IMR-90 (cell line): Measurements from ENCODE around the gene GALNT9. TPM values are rescaled to one million over a fixed set of nuclear protein-coding genes. Genes with fewer than 3 reads are reported as not detected.

ENCODE experiments used
- ATAC-seq: fragments of 200-7000 bp; cut with Tn5 transposase; 2 replicates; pipeline ENCODE4 v1.9.1; 2020; ENCODE audit warnings: low read depth, mild to moderate bottlenecking, moderate library complexity
- BruUV-seq: library from RNA; stranded (reverse); fragments of 400-500 nt; replicated peaks from 2 replicates; lab custom pipeline; 2021; lab: Mats Ljungman, UMichigan
- CTCF ChIA-PET: fragments of 300-600 bp; formaldehyde crosslinking; extraction: SDS; loops from one replicate; lab custom pipeline; 2021; ENCODE audit warnings: antibody characterized with exemption; lab: Yijun Ruan, JAX
- POLR2A ChIA-PET: fragments of 300-600 bp; sonication (Branson Sonifier 250); formaldehyde crosslinking; loops from one replicate; lab custom pipeline; 2022; ENCODE audit warnings: antibody characterized with exemption; ENCODE audit not compliant: unreplicated experiment; lab: Charles Lee
- DNase-seq: peaks from one replicate; pipeline ENCODE4 v3.0.0; 2013
- H2AFZ ChIP-seq: replicated peaks from 2 replicates; pipeline ENCODE3; 2013; ENCODE audit warnings: low read length, mild to moderate bottlenecking; ENCODE audit not compliant: poor library complexity
- H2AK5ac ChIP-seq: 2 replicates; pipeline ENCODE4 v1.6.1; 2013; ENCODE audit warnings: low read depth, low read length, inconsistent platforms
- H2AK9ac ChIP-seq: replicated peaks from 2 replicates; pipeline ENCODE3; 2013; ENCODE audit warnings: mild to moderate bottlenecking, low read depth, low read length, moderate library complexity; ENCODE audit not compliant: poor library complexity
- H2BK120ac ChIP-seq: 2 replicates; pipeline ENCODE4 v1.6.1; 2013; ENCODE audit warnings: low read depth, low read length, inconsistent platforms
- H2BK15ac ChIP-seq: 3 replicates; pipeline ENCODE4 v1.6.1; 2013; ENCODE audit warnings: low read depth, low read length, inconsistent platforms
- H2BK20ac ChIP-seq: 2 replicates; pipeline ENCODE4 v1.6.1; 2013; ENCODE audit warnings: low read depth, mild to moderate bottlenecking, inconsistent platforms, low read length, moderate library complexity
- H2BK5ac ChIP-seq: 2 replicates; pipeline ENCODE4 v1.6.1; 2013; ENCODE audit warnings: mild to moderate bottlenecking, low read depth, low read length, inconsistent platforms; ENCODE audit not compliant: poor library complexity, severe bottlenecking
- H3K14ac ChIP-seq: replicated peaks from 2 replicates; pipeline ENCODE4 v1.6.1; 2013; ENCODE audit warnings: low read depth, low read length, inconsistent platforms
- H3K18ac ChIP-seq: 2 replicates; pipeline ENCODE4 v1.6.1; 2013; ENCODE audit warnings: low read depth, low read length, control low read depth
- H3K23ac ChIP-seq: 2 replicates; pipeline ENCODE4 v1.6.1; 2013; ENCODE audit warnings: low read depth, low read length, inconsistent platforms
- H3K27ac ChIP-seq: 2 replicates; pipeline ENCODE4 v1.5.1; 2013; ENCODE audit warnings: mild to moderate bottlenecking, control low read depth, low read length; ENCODE audit not compliant: insufficient read depth
- H3K27me3 ChIP-seq: 2 replicates; pipeline ENCODE4 v1.6.1; 2013; ENCODE audit warnings: low read length; ENCODE audit not compliant: control insufficient read depth, insufficient read depth
- H3K36me3 ChIP-seq: 2 replicates; pipeline ENCODE4 v1.6.1; 2013; ENCODE audit warnings: low read length, mixed read lengths; ENCODE audit not compliant: control insufficient read depth, insufficient read depth
- H3K4ac ChIP-seq: 2 replicates; pipeline ENCODE4 v1.6.1; 2013; ENCODE audit warnings: low read depth, low read length, inconsistent platforms
- H3K4me1 ChIP-seq: 2 replicates; pipeline ENCODE4 v1.6.1; 2013; ENCODE audit warnings: low read length, mixed read lengths; ENCODE audit not compliant: control insufficient read depth, insufficient read depth
- H3K4me2 ChIP-seq: 2 replicates; pipeline ENCODE4 v1.6.1; 2013; ENCODE audit warnings: low read depth, mild to moderate bottlenecking, control low read depth, low read length, moderate library complexity
- H3K4me3 ChIP-seq: 2 replicates; pipeline ENCODE4 v1.5.1; 2013; ENCODE audit warnings: low read depth, mild to moderate bottlenecking, control low read depth, low read length, moderate library complexity; ENCODE audit not compliant: insufficient read depth
- H3K56ac ChIP-seq: 2 replicates; pipeline ENCODE4 v1.6.1; 2013; ENCODE audit warnings: low read length, inconsistent platforms; ENCODE audit not compliant: insufficient read depth; ENCODE audit errors: extremely low read depth
- H3K79me1 ChIP-seq, 2 experiments: 2 replicates each; pipeline ENCODE4 v1.6.1; 2013; ENCODE audit warnings: low read length in 2 of 2, inconsistent platforms in 1 of 2, low read depth in 1 of 2
- H3K9ac ChIP-seq: 2 replicates; pipeline ENCODE4 v1.6.1; 2013; ENCODE audit warnings: low read depth, low read length, control low read depth
- H3K9me1 ChIP-seq: 2 replicates; pipeline ENCODE4 v1.6.1; 2013; ENCODE audit warnings: low read length, inconsistent platforms; ENCODE audit not compliant: insufficient read depth
- H3K9me3 ChIP-seq: 2 replicates; pipeline ENCODE4 v1.6.1; 2013; ENCODE audit warnings: low read length; ENCODE audit not compliant: control insufficient read depth, insufficient read depth
- H4K20me1 ChIP-seq: 2 replicates; pipeline ENCODE4 v1.6.1; 2013; ENCODE audit warnings: low read length, inconsistent platforms; ENCODE audit not compliant: insufficient read depth
- H4K5ac ChIP-seq: 2 replicates; pipeline ENCODE4 v1.6.1; 2013; ENCODE audit warnings: mild to moderate bottlenecking, low read depth, low read length, control low read depth
- H4K8ac ChIP-seq, 2 experiments: 2 replicates each; pipeline ENCODE4 v1.6.1; 2013; ENCODE audit warnings: low read depth in 2 of 2, low read length in 2 of 2, control low read depth in 1 of 2, inconsistent platforms in 1 of 2
- H4K91ac ChIP-seq: 2 replicates; pipeline ENCODE4 v1.6.1; 2013; ENCODE audit warnings: low read depth, low read length, inconsistent platforms; ENCODE audit not compliant: insufficient read depth
- BHLHE40 ChIP-seq: fragments of 150-350 bp; IDR thresholded peaks from 2 replicates; pipeline ENCODE4 v1.6.1; 2016; ENCODE audit warnings: mild to moderate bottlenecking, low read depth, low read length
- CEBPB ChIP-seq: IDR thresholded peaks from 2 replicates; pipeline ENCODE4 v1.6.1; 2012; ENCODE audit warnings: low read depth, low read length, improper control_type of control experiment
- CHD1 ChIP-seq: IDR thresholded peaks from 2 replicates; pipeline ENCODE4 v1.6.1; 2012; ENCODE audit warnings: low read depth, low read length, improper control_type of control experiment
- CTCF ChIP-seq: conservative IDR thresholded peaks from 2 replicates; pipeline ENCODE4 v1.5.1; 2012; ENCODE audit warnings: mild to moderate bottlenecking, low read depth, low read length, improper control_type of control experiment
- ELK1 ChIP-seq: fragments of 150-350 bp; IDR thresholded peaks from 2 replicates; pipeline ENCODE4 v1.6.1; 2016; ENCODE audit warnings: low read depth, mild to moderate bottlenecking, low read length, moderate library complexity, borderline replicate concordance
- FOS ChIP-seq: fragments of 150-350 bp; IDR thresholded peaks from 2 replicates; pipeline ENCODE4 v1.6.1; 2016; ENCODE audit warnings: low read depth, low read length
- MAFK ChIP-seq: IDR thresholded peaks from 2 replicates; pipeline ENCODE4 v1.6.1; 2012; ENCODE audit warnings: low read depth, low read length, improper control_type of control experiment
- MXI1 ChIP-seq: IDR thresholded peaks from 2 replicates; pipeline ENCODE4 v1.6.1; 2012; ENCODE audit warnings: low read depth, mild to moderate bottlenecking, low read length, moderate library complexity, borderline replicate concordance
- NFE2L2 ChIP-seq: fragments of 150-350 bp; IDR thresholded peaks from 2 replicates; pipeline ENCODE4 v1.6.1; 2016; ENCODE audit warnings: low read depth, mild to moderate bottlenecking, low read length
- POLR2A ChIP-seq: IDR thresholded peaks from 2 replicates; pipeline ENCODE4 v1.6.1; 2012; ENCODE audit warnings: mild to moderate bottlenecking, low read depth, low read length
- RAD21 ChIP-seq: IDR thresholded peaks from 2 replicates; pipeline ENCODE4 v1.6.1; 2012; ENCODE audit warnings: low read length, improper control_type of control experiment
- RCOR1 ChIP-seq: IDR thresholded peaks from 2 replicates; pipeline ENCODE4 v1.6.1; 2012; ENCODE audit warnings: mild to moderate bottlenecking, low read length, improper control_type of control experiment; ENCODE audit not compliant: insufficient replicate concordance
- RFX5 ChIP-seq: IDR thresholded peaks from 2 replicates; pipeline ENCODE4 v1.8.0; 2012; ENCODE audit warnings: low read depth, mild to moderate bottlenecking, low read length, moderate library complexity
- SMC3 ChIP-seq: fragments of 150-350 bp; IDR thresholded peaks from 2 replicates; pipeline ENCODE4 v1.6.1; 2016; ENCODE audit warnings: low read depth, mild to moderate bottlenecking, antibody characterized with exemption, low read length, moderate library complexity
- USF2 ChIP-seq: fragments of 150-350 bp; IDR thresholded peaks from 2 replicates; pipeline ENCODE4 v1.6.1; 2017; ENCODE audit warnings: mild to moderate bottlenecking, antibody characterized with exemption, low read length, low read depth
- WGBS, 2 experiments: methylation state at CpG; one replicate each; pipeline versions ENCODE4 v1.1.5 to v1.1.7; 2013; ENCODE audit warnings: missing lambda C conversion rate in 2 of 2; ENCODE audit not compliant: insufficient read length in 1 of 2; ENCODE audit errors: extremely low coverage in 2 of 2; 5-methylcytosine and 5-hydroxymethylcytosine counted together
- dilution Hi-C: fragments of 300-500 bp; cut with HindIII; formaldehyde crosslinking; loops from one replicate; pipeline ENCODE4 v1.14.3; 2018; ENCODE audit warnings: low sequenced_read_pairs; ENCODE audit not compliant: unreplicated experiment
- in situ Hi-C: fragments of 300-500 bp; cut with MboI; formaldehyde crosslinking; loops from 3 replicates; pipeline ENCODE4 v1.14.3; 2019; ENCODE audit warnings: low sequenced_read_pairs, inconsistent platforms, mixed read lengths
- intact Hi-C: fragments of 100-400 bp; cut with micrococcal nuclease; formaldehyde crosslinking; loops from 2 replicates; pipeline ENCODE4 v1.10.0; 2022
- polyA plus RNA-seq, 3 experiments: library from polyadenylated mRNA; depleted of rRNA; stranded (reverse); fragments of >200 nt; gene quantifications; 2 replicates each; pipeline ENCODE4 v1.2.3, GENCODE V29; 2012; ENCODE audit warnings: low replicate concordance in 1 of 3
- total RNA-seq: library from RNA; depleted of rRNA; stranded (reverse); fragments of >200 nt; gene quantifications from 2 replicates; pipeline ENCODE4 v1.2.3, GENCODE V29; 2012

The GALNT9 gene
- total and polyA plus RNA-seq, 2 of the 4 experiments (the other 2 are of a cell fraction): under 0.01 to 0.12 TPM

GRCh38 chr12:132158677-132159554 lies 170.5 kb downstream of the GALNT9 start:
- Histone ChIP-seq H3K36me3 (peaks cover 10% of the 10 kb centered on the region), H4K91ac (no peak overlapping the region), H4K5ac (no peak overlapping the region), H3K9me1 (peaks cover 21% of the 10 kb centered on the region; the same call in 1 of the 2 replicates), H3K9ac (no peak overlapping the region), H3K4me2 (no peak overlapping the region), H2AK5ac (no peak overlapping the region), H2AFZ (no peak overlapping the region), H3K23ac (no peak overlapping the region), H2BK20ac (no peak overlapping the region), H2BK120ac (no peak overlapping the region), H3K56ac (no peak overlapping the region), H3K27ac (no peak overlapping the region), H4K8ac (no peak overlapping the region), H3K4me3 (no peak overlapping the region), H3K4me1 (peaks cover 7% of the 10 kb centered on the region), H3K27me3 (peaks cover 4% of the 10 kb centered on the region; the same call in 1 of the 2 replicates), H4K20me1 (peaks cover 23% of the 10 kb centered on the region), H3K79me1 (no peaks in the 10 kb centered on the region), H2BK5ac (no peak overlapping the region), H2AK9ac (no peak overlapping the region), H3K9me3 (no peaks in the 10 kb centered on the region), H3K4ac (no peak overlapping the region), H3K18ac (no peak overlapping the region), H3K14ac (no peak overlapping the region), H2BK15ac (no peak overlapping the region)
- ATAC-seq (no peak), DNase-seq (no peak)
- dilution Hi-C loops (no loop called here), intact Hi-C loops (no loop called here), in situ Hi-C loops (no loop called here)
- 89% methylated on average over 19 of the region's 37 CpGs; no CpG with 5 or more reads in 1 of the 2 experiments for WGBS, 2 experiments
- BruUV-seq: no TSS peak
- CTCF ChIA-PET: no interaction called here
- POLR2A ChIA-PET: no interaction called here
- TF ChIP-seq POLR2A (no peak), CEBPB (no peak), BHLHE40 (no peak), ELK1 (no peak), CTCF (no peak), RAD21 (no peak), MXI1 (no peak), NFE2L2 (no peak), MAFK (no peak), FOS (no peak), CHD1 (no peak), RCOR1 (no peak), RFX5 (no peak), USF2 (no peak), SMC3 (no peak)
